GM21360 (cell line): ENCODE data around the gene RPS3.
"Not testable (repeated sequence)": the region's sequence is repeated elsewhere in the genome, so short reads cannot be mapped to it uniquely, and the experiment has no call there.

Experiments
- ATAC-seq: cut with Tn5 transposase; IDR thresholded peaks from one replicate; pipeline ENCODE4 v1.9.1; 2021; ENCODE audit warnings: mild to moderate bottlenecking, moderate library complexity; ENCODE audit not compliant: unreplicated experiment

RPS3 gene

DNA sequence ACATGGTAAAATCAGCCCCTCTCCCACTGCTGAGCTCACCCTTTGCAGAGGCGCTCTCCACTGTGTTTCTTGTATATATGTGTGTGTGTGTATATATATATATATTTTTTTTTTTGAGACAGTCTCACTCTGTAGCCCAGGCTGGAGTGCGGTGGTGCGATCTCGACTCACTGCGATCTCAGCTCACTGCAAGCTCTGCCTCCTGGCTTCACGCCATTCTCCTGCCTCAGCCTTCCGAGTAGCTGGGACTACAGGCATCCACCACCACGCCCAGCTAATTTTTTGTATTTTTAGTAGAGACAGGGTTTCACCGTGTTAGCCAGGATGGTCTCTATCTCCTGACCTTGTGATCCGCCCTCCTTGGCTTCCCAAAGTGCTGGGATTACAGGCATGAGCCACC, 13.8 kb downstream of the RPS3 start:
- ATAC-seq = not testable (repeated sequence)

DNA sequence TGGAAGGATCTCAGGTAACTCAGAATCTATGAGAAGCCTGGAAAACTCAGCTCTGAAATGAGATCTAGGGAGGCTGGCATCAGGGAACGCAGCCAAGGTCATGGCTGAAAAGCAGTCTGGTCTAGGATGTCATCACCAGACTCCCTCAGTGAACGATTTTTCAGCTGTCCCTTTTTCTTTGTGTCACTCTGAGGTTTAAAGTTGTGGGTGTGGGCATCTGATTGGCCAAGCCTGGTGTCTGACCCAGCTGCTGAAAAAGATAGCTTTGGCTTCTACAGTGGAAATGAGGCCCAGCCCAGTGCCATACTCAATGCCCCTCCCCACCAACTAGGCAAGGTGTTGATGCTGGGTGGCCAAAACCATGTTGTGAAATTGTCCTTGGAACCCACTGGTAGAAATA, 14.5 kb downstream of the RPS3 start:
- no peak for ATAC-seq

DNA sequence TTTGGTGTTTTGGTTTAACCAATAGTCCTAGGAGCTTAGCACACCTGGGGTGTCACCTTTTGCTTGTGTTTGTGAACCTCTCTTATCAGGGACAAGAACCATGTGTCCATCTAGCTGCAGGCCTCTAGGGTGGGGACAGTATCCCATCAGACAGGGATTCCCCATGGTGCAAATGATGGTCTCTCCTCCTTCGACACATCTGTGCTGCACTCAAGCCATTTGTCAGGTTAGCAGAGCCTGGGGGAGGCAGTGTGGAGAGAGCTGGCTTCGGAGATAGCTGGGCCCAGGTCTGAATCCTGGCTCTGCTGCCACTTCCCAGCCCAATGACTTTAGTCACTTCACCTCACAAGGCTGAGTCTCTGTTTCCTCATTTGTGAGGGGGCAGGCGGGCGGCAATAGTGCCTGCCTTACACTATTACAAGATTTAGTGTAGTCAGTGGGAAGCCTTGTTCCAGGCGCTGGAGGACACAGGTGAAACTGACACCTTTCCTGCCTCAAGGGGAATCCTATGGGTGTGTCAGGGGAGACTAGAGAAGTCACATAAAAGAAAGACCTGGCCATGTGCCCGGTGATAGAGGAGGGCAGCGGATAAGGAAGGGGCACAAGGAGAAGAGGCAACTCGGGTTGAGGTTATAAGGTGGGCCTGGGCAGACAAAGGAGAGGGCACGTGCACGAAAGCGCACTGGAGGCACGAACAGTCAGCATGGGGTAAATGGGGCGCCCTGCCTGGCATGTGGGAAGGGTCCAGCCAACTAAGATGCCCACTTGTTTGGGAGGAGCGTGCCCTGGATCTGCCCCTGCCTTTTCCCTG, 21.1 kb downstream of the RPS3 start:
- no peak for ATAC-seq

DNA sequence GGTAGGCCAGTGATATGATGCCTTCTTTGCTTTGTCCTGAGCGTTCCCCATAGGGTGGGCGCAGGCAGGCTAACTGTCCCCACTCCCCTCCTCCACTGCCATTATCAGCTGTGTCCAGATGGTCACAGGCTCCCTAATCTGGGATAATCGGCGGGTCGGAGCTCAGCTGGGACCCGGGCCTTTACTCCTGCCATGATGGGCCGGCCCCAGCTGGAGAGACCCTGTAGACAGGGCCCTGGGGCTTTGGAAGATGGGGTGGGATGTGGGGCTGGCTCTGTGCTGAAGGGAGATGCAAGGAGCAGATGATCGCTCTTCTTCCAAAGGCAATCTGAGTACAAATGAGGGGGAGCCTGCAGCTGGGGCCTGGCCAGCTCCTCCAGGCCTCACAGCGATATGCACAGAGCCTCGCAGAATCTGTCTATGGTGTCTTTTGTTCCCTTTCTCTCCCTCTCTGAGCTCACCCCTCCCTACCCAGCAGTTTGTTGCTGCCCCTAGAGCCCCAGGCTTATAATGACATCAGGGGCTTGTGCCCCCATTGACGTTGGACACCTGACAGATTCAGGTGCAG, 21.8 kb downstream of the RPS3 start:
- ATAC-seq = no peak

DNA sequence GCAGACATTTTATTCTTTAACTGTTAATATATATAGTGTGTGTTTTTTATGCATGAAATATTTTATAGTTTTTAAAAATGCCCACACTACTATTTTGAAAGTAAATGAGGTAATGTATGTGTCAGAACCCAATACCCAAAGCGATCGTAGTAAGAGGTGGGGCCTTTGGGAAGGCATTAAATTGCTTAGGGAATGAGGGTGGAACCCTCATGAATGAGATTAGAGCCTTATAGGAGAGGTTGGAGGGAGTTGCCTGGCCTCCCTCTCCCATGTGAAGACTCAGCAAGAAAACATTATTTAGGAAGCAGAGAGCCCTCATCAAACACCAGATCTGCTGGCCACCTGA, 22.6 kb downstream of the RPS3 start:
- ATAC-seq = no peak

DNA sequence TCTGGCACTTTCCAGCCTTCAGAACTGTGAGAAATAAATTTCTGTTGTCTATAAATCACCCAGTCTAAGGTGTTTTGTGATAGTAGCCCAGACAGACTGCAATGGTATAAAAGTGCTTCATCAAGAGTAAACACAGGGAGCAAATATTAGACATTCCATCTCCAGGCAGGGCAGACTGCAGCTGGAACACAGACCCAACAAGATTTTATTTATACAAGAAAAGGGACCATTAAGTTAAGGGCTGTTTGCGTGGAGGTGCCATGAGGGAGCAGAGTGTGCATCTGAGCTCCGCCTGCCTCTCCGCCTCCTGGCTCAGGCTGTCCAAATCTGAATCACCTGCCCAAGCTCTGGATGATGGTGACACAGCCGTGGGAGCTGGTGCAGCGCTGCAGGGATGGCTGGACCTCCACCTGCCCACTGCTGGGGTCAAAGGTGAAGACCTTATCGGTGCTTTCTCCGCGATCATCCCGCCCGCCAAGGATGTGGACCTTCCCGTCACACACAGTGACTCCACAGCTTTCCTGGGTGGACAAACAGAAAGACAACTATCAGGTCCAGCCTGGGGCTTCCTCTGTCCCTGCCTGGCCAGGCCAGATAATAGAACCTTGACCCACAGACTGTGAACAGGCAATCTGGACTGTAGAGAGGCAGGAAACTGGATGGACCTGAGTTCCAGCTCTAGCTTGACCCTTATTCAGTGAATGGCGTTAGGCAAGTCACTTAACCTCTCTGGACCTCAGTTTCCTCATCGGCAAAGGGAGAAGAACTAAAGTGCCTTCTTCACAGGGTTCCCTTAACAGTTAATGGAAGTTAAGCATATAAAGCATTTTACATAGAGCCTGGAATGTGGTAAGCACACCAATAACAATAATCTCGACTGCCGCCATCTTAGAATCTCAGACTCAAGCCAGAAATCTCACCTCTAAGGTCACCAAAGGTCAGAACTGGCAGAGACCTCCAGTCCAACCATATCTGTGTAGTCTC, 23.2 kb downstream of the RPS3 start:
- ATAC-seq = no peak

DNA sequence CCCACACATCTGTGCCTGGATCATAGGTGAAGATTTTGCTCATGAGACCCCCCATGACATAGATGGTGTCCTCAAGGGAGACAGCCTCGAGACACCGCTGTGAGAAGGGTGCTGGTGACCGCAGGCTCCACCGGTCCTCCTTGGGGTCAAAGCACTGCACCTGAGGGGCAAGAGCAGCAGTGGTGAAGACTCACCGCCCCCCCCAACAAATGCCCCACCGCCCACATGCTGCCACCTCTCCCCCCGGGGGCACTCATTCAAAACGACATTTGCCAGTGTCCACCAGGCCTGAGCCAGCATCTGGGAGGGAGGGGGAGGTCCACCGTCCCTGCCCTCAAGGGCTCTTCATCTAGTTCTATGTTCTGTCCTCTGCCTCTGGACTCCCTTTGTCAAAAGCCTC, 24.4 kb downstream of the RPS3 start:
- ATAC-seq = no peak

DNA sequence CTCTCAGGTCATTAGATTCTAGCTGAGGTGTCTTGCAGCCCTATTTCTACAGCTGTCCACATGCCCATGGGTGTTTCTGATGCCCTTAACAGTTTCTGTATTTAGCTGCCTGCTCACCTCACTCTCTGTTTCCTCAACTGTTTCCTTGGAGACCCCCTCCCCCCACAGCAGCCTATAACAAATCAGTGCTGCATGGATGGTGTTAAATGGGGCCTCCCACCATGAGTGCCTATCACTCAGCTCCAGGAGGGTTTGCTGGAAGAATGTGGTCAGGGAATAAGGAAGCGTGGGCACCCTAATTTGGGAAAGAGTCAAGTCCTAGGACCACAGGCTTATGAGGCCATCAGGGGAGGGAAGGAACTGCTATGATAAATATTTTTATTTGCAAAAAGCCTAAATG, 25.1 kb downstream of the RPS3 start:
- ATAC-seq = no peak

DNA sequence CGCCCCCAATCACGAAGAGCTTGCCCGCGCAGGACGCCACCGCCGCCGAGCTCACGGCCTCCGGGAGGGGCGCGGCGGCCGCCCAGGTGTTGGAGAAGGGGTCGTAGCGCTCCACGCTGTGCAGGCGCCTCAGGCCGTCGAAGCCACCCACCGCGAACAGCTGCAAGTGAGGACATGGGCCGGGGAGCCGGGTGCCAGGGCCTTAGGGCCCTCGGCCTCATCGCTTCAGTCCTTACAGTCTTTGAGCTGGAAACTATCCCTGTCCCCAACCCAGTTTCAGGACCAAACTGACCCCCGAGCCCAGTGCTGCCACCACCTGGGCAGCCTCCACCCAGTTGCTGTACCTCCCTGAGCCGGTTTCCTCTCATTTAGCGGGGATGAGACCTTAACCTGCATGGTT, 26.1 kb downstream of the RPS3 start:
- no peak for ATAC-seq

DNA sequence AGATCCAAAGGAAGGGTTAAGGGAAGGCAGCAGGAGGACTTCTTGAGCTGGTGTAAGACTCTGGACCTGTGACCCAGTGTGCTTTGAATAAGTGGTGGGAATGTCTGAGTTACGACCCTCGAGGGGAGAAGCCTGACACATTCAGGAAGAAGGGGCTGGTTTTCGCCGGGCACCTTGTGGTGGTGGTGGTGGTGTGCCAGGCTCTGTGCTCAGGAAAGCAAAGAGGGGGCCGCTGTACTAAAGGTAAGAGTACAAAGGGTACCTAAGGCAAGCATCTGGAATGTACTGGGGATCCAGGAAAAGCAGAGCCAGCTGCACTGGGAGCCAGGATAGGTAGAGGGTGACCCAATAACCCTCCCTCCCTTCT, 27.4 kb downstream of the RPS3 start:
- ATAC-seq = no peak

DNA sequence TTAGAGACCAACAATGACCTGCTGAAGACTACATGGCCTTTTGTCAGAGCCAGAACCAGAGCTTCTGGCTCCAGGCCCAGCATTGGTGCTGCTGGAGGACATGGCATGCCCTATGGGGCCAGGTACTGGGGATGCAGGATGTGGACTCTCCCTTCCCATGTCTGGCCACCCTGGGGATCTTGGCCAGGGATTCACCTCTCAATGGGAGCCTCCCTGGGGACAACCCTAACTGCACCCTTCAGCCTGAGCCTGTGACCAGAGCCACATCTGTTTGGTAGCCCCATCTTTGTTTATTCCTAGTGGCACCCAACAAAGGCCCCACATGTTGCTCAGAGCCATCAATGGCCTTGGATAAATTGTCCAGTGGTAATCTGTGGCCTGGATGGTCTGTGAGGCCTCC, 27.9 kb downstream of the RPS3 start:
- no peak for ATAC-seq

DNA sequence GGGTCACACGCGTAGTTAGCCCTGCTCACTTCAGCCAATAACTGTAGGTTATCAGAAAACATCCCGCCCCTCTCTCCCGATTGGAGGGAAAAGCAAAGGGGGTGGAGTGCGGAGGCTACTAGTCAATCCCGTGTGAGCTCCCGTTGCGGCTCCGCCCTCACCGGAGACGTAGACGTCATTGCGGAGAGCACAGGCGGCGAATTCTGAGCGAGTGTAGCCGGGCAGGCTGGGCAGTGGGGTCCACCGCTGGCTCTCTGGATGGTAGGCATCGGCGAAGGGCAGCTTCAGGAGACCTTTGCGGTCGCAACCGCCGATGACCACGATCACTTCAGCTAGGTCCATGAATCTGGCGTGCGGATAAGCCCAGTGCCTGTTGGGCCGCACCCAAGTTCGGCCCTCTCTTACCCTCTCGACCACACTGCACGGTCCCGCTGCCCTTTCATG, 29.0 kb downstream of the RPS3 start:
- ATAC-seq = peak; percentile 44

DNA sequence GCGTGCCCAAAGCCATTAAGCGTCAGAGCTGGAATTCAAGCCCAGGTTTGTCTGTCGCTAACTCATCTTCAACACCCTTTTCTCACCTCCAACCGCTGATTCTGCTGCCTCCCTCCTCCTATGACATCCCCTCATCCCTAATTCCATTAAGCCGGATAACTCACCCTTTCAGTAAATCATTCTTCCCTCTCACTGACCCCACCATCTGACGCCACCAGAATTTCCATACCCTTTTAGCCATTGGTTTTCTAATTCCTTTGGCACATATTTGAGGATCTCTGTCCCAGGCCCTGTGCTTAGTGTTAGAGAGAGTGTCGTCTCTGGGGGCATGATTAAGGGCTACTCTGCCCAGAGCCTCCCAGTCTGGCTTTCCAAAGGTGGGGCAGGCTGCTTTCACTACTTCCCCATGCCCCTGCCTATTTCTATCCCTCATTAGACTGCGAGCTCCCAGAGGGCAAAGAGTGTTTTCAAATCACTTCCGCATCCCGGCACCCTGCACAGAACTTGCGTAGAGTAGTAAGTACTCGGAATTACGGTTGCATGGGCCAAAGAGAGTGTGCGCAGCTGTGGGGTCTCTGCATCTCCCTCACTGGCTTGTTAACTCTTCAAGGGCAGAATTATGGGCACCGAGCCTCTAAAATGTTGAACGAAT, 29.8 kb downstream of the RPS3 start:
- ATAC-seq = no peak

DNA sequence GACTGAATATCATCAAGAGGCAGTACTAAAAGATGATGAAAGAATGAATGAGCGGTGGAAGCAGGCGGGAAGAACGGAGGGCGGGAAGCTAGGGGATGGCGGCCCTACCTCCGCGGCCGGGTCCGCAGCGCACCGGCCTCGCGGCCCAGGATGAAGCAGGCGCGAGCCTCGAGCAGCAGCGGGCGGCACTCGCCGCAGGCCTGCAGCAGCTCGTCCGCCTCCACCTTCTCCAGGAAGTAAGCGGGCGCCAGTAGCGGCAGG, 30.3 kb downstream of the RPS3 start:
- ATAC-seq = no peak

DNA sequence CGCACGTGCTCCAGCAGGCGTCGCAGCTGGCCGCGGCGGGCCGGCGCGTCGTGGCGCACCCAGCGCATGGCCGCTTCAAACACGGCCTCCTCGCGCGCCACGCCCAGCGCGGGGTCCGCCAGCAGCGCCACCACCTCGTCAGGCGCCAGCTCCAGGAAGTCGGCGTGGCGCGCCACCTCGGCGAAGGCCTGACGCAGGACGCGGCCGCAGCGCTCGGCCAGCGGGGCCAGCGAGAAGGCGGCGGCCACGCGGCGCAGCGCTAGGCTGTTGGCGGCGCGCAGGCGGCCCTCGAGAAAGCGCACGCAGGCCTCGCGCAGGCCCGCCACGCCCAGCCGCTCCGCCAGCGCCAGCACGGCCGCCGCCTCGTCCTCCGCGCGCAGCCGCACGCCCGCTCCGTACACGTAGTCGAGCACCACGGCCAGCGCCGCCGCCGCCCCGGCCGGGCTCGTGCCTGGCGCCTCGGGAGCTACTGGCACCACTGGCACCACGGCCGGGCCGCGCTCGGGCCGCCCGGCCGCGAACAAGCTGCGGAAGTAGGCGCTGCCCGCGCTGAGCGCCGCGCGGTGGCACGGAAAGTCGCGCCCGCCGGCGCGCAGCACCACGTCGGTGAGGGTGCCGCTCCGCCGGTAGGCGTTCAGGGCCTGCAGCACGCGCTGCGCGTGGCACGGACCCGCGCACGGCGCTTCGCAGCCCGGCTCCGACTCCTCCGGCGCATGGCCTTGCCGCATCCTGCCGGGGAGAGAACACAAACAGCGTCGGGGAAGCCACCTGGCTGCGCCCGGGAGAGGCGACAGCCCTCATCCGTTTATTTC, 30.8 kb downstream of the RPS3 start:
- ATAC-seq = peak; percentile 49

DNA sequence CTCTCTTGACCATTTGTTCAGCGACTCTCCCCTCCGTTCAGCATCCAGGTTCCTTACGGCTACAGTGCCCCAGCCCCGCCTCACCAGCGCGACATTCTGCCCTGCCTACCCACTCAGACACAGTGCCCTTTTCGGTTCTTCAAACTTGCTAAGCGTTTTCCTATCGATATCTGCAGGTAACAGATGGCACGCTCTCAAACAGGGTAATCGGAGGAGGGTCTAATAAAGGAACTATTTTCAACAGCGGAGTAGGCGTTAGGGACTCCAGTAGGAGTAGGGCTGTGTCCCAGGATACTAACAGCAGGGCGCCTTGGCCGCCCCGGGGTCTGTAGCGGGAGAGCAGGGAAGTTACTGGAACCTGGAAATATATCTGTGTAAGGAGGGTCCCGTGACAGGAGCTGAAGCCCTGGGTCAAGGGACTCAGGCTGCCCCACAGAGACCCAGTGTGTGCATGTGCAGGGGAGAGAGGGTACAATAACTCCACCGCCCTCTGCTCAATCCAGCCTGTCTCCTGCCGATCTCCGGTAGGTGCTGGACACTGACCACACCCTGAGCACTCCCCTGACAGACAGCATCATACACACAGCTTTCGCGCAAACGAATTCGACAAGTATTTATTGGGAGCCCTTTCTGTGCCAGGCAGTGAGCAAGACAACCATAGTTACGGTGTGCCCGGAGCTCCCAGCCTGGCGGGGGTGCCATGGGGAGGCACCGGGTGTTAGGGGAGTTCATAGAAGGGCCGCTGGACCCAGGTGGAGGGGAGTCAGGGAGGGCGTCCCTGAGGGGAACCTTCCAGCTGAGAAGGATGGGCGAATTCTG, 31.6 kb downstream of the RPS3 start:
- ATAC-seq = no peak

DNA sequence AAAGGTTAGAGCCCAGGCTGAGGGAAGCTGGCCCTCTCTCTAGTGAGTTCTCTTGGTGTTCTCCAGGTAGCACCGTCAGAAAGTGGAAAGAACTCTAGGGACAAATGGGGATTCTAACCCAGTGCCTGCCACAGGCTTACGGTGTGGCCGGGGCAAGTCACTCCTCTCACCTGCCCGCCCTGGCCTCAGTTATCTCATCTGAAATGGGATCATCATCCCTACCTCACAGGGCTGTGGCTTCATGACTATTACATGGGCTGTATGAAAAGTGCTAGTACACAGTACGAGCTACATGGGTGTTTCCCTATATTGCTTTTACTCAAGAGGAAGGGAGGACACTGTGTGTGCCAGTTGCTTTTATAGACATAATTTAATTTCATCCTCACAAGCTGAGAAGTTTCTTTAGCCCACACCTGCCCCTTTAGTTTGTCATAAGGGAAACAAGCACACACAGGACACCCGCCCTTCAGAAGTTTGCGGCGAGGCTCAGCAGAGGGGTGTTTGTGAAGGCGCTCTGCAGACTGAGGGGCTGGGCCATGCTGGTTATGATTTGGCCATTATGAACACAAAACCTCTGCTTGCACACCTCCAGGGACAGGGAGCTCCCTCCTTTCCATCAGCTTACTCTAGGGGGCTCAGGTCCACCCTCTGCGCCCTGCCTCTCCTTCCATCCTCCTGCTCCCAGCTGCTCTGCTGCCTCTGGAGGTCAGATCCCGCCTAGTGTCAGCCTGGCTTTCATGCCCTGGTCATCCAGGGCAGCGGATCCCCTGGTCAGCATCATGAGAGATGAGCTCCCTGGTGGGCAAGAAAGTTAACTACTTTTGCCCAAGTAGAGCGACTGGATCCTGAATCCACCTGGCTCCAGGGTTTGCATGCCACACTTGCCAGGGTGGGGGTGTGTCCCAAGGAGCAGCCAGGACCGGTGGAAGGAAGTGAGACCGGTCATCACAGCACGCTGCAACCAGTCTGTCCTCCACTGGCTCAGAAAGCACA, 32.5 kb downstream of the RPS3 start:
- no peak for ATAC-seq

DNA sequence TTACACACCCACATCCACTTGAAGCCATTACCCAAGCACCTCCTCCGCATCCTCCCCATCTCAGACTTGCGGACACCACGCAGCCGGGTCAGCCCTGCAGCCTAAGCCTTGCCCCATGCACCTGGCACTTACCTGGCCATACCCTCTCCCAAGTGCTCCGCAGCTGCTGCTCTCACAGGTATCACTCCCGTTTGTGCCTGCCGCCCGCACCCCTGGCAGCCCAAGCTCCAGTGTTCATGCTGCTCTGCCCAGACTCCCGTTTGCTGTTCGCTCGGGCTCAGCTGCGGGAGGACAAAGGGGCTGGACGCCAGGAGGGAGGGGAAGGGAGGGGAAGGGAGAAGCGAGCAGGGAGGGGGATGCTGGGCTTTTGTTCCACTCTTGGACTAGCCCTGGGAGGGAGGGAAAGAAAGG, 33.6 kb downstream of the RPS3 start, which contains the start of gene KLHL35:
TSS of gene KLHL35 (minus strand) at position 293 of the 411 bp plus-strand sequence. CDS start 2,574 bp downstream, outside the sequence.
- ATAC-seq = no peak
